HepG2 (cell line): ENCODE data around the gene DNM3. TPM values are rescaled to one million over a fixed set of nuclear protein-coding genes. Genes with fewer than 3 reads are reported as not detected.
A peak's percentile ranks its signal among the peaks of the same experiment; 100 is the strongest.

Experiments
- ATF7 ChIP-seq, 2 experiments: fragments of 450-650 bp in 1 of 2; sonication (generic) in 1 of 2; formaldehyde crosslinking in 1 of 2; IDR thresholded peaks; 2 replicates each; pipeline versions ENCODE4 v1.4.0 to v1.6.1; 2016 to 2020; ENCODE audit warnings: antibody characterized with exemption in 1 of 2, mild to moderate bottlenecking in 1 of 2, missing genetic modification reagents in 1 of 2
- ERF ChIP-seq: IDR thresholded peaks from 2 replicates; pipeline ENCODE4 v1.6.1; 2018; ENCODE audit warnings: missing biosample characterization, missing genetic modification reagents
- FOSL2 ChIP-seq: sonication (generic); formaldehyde crosslinking; IDR thresholded peaks from 2 replicates; pipeline ENCODE4 v1.4.0; 2020; ENCODE audit warnings: missing genetic modification reagents
- HINFP ChIP-seq: sonication (generic); formaldehyde crosslinking; IDR thresholded peaks from 2 replicates; pipeline ENCODE4 v1.4.0; 2020; ENCODE audit warnings: low read depth, mild to moderate bottlenecking, missing genetic modification reagents
- IRF2 ChIP-seq: IDR thresholded peaks from 2 replicates; pipeline ENCODE4 v1.6.1; 2018; ENCODE audit warnings: missing genetic modification reagents, missing compliant biosample characterization
- JARID2 ChIP-seq: sonication (generic); formaldehyde crosslinking; IDR thresholded peaks from 2 replicates; pipeline ENCODE4 v1.8.1; 2023; ENCODE audit warnings: missing genetic modification reagents, inconsistent platforms; ENCODE audit not compliant: insufficient replicate concordance
- PHF8 ChIP-seq: sonication (generic); formaldehyde crosslinking; IDR thresholded peaks from 2 replicates; pipeline ENCODE4 v1.5.0; 2020; ENCODE audit warnings: missing genetic modification reagents
- SAFB2 ChIP-seq: sonication (generic); formaldehyde crosslinking; IDR thresholded peaks from 2 replicates; pipeline ENCODE4 v1.5.1; 2020; ENCODE audit warnings: missing genetic modification reagents, low read depth, mild to moderate bottlenecking, borderline replicate concordance
- SALL1 ChIP-seq: sonication (generic); formaldehyde crosslinking; IDR thresholded peaks from 2 replicates; pipeline ENCODE4 v1.8.0; 2022; ENCODE audit warnings: mild to moderate bottlenecking, missing genetic modification reagents
- XRCC5 ChIP-seq: fragments of 200-400 bp; formaldehyde crosslinking; optimal IDR thresholded peaks from 2 replicates; pipeline ENCODE3; 2017; ENCODE audit warnings: mild to moderate bottlenecking, low read length
- ZBTB21 ChIP-seq: sonication (generic); formaldehyde crosslinking; IDR thresholded peaks from 2 replicates; pipeline ENCODE4 v1.4.0; 2020; ENCODE audit warnings: missing genetic modification reagents
- ZFX ChIP-seq: sonication (generic); formaldehyde crosslinking; IDR thresholded peaks from 2 replicates; pipeline ENCODE4 v1.4.0; 2020; ENCODE audit warnings: mild to moderate bottlenecking, low read depth, missing genetic modification reagents, moderate library complexity
- ZFY ChIP-seq: sonication (generic); formaldehyde crosslinking; IDR thresholded peaks from 2 replicates; pipeline ENCODE4 v1.4.0; 2020; ENCODE audit warnings: missing genetic modification reagents
- ZNF225 ChIP-seq: sonication (generic); formaldehyde crosslinking; IDR thresholded peaks from 2 replicates; pipeline ENCODE4 v1.4.0; 2020; ENCODE audit warnings: mild to moderate bottlenecking, missing genetic modification reagents
- ZNF331 ChIP-seq: sonication (generic); formaldehyde crosslinking; IDR thresholded peaks from 2 replicates; pipeline ENCODE4 v1.4.0; 2020; ENCODE audit warnings: missing genetic modification reagents
- ZNF383 ChIP-seq: sonication (generic); formaldehyde crosslinking; IDR thresholded peaks from 2 replicates; pipeline ENCODE4 v1.4.0; 2020; ENCODE audit warnings: missing genetic modification reagents, mild to moderate bottlenecking, borderline replicate concordance
- ZNF607 ChIP-seq: sonication (generic); formaldehyde crosslinking; IDR thresholded peaks from 2 replicates; pipeline ENCODE4 v1.5.1; 2020; ENCODE audit warnings: missing genetic modification reagents, mild to moderate bottlenecking, borderline replicate concordance
- ZNF691 ChIP-seq: sonication (generic); formaldehyde crosslinking; IDR thresholded peaks from 2 replicates; pipeline ENCODE4 v1.4.0; 2020; ENCODE audit warnings: missing genetic modification reagents, low read depth, mild to moderate bottlenecking, borderline replicate concordance
- ZNF879 ChIP-seq: sonication (generic); formaldehyde crosslinking; IDR thresholded peaks from 2 replicates; pipeline ENCODE4 v1.8.1; 2023; ENCODE audit warnings: missing genetic modification reagents
- polyA plus RNA-seq, 8 experiments: library from polyadenylated mRNA; depleted of rRNA in 3 of 8; stranded (reverse) in 7 of 8; unstranded in 1 of 8; fragments of >200 nt; fragmentation: Illumina TruSeq in 4 of 8; extraction: Trizol in 4 of 8; gene quantifications; 2 replicates each; pipeline versions ENCODE4 v1.2.1 to v1.2.3, GENCODE V29; 2011 to 2016; ENCODE audit warnings: low read depth in 4 of 8, missing spikeins in 1 of 8, mixed read lengths in 1 of 8; ENCODE audit not compliant: insufficient read depth in 1 of 8
- total RNA-seq, 5 experiments: library from RNA; depleted of rRNA; stranded (reverse); fragments of >200 nt; fragmentation: Illumina TruSeq; extraction: Trizol; gene quantifications; 2 replicates each; pipeline ENCODE4 v1.2.3, GENCODE V29; 2016; ENCODE audit warnings: low read depth in 1 of 5
- TF ChIP-seq, protein P1 (sequence below): sonication (generic); formaldehyde crosslinking; IDR thresholded peaks from 2 replicates; pipeline ENCODE4 v1.4.0; 2020; ENCODE audit warnings: missing genetic modification reagents

Gene DNM3
- total and polyA plus RNA-seq, 2 of the 13 experiments (the other 11 are each of a cell fraction or from before 2014, with no cell fraction given) = 0.05 TPM; not detected in 1

GRCh38 chr1:172449585-172450523 lies 608.6 kb downstream of the DNM3 start (continued):
- TF ChIP-seq HINFP (CRISPR knock-in tag) = 0 out of 2 replicates have a peak, but pooled peaks have one; percentile 17
- TF ChIP-seq ZNF331 = peak; percentile 66
- peak; percentile 7; the same call in 1 of the 2 replicates for TF ChIP-seq IRF2 (CRISPR knock-in tag)
- TF ChIP-seq ZNF691 (CRISPR knock-in tag) = no peak
- no peak for TF ChIP-seq SAFB2 (CRISPR knock-in tag)
- TF ChIP-seq ZNF607 (CRISPR knock-in tag) = peak; percentile 22; the same call in 1 of the 2 replicates
- TF ChIP-seq ZFX (CRISPR knock-in tag) = peak; percentile 90
- TF ChIP-seq FOSL2 = peak; percentile 37; the same call in 1 of the 2 replicates
- peak; percentile 74 for TF ChIP-seq PHF8
- TF ChIP-seq ZFY (CRISPR knock-in tag) = peak; percentile 74
- TF ChIP-seq SALL1 (CRISPR knock-in tag) = peak; percentile 73; the same call in 1 of the 2 replicates
- TF ChIP-seq ATF7 (IDR thresholded peaks at IDR 0.05) = no peak
- 0 out of 2 replicates have a peak, but pooled peaks have one; percentile 31 for TF ChIP-seq ATF7 (CRISPR knock-in tag; IDR thresholded peaks at IDR 0.05)
- TF ChIP-seq ZBTB21 (CRISPR knock-in tag) = peak; percentile 13; the same call in 1 of the 2 replicates
- TF ChIP-seq XRCC5 = peak; percentile 60
- TF ChIP-seq, protein P1, sequence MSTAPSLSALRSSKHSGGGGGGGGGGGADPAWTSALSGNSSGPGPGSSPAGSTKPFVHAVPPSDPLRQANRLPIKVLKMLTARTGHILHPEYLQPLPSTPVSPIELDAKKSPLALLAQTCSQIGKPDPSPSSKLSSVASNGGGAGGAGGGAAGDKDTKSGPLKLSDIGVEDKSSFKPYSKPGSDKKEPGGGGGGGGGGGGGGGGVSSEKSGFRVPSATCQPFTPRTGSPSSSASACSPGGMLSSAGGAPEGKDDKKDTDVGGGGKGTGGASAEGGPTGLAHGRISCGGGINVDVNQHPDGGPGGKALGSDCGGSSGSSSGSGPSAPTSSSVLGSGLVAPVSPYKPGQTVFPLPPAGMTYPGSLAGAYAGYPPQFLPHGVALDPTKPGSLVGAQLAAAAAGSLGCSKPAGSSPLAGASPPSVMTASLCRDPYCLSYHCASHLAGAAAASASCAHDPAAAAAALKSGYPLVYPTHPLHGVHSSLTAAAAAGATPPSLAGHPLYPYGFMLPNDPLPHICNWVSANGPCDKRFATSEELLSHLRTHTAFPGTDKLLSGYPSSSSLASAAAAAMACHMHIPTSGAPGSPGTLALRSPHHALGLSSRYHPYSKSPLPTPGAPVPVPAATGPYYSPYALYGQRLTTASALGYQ = peak; percentile 30; the same call in 1 of the 2 replicates
- TF ChIP-seq ERF (CRISPR knock-in tag) = peak; percentile 64
- TF ChIP-seq ZNF225 (CRISPR knock-in tag) = peak; percentile 8; the same call in 1 of the 2 replicates
- 0 out of 2 replicates have a peak, but pooled peaks have one; percentile 74 for TF ChIP-seq ZNF879 (CRISPR knock-in tag)
- TF ChIP-seq ZNF383 = 0 out of 2 replicates have a peak, but pooled peaks have one; percentile 13
- TF ChIP-seq JARID2 (CRISPR knock-in tag) = no peak
